ENCODE measurements around the gene SCN4B.

DNA sequence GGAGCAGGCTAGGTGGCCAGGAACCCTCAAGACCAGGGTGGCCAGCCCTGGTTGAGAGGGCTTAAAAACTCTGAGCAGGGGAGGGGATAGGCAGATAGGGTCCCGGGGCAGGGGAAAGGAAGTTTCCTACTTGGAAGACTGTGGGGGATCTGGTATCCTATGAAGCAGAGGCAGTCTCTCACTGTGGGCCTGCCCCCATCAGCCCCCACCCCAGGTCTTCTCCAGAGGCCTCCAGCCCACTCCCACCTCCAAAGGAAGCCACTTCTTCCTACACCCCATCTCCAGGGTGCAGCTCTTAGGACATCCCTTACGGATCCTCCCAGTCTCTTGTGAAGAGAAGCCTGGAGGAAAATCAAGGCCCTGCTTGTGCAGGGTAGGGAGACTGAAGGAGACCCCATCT, 16.3 kb downstream of the SCN4B start:
- TF ChIP-seq, protein P1, sequence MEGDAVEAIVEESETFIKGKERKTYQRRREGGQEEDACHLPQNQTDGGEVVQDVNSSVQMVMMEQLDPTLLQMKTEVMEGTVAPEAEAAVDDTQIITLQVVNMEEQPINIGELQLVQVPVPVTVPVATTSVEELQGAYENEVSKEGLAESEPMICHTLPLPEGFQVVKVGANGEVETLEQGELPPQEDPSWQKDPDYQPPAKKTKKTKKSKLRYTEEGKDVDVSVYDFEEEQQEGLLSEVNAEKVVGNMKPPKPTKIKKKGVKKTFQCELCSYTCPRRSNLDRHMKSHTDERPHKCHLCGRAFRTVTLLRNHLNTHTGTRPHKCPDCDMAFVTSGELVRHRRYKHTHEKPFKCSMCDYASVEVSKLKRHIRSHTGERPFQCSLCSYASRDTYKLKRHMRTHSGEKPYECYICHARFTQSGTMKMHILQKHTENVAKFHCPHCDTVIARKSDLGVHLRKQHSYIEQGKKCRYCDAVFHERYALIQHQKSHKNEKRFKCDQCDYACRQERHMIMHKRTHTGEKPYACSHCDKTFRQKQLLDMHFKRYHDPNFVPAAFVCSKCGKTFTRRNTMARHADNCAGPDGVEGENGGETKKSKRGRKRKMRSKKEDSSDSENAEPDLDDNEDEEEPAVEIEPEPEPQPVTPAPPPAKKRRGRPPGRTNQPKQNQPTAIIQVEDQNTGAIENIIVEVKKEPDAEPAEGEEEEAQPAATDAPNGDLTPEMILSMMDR (IDR thresholded peaks at IDR 0.05): no peak
- TF ChIP-seq POLR2AphosphoS5 (IDR thresholded peaks at IDR 0.05) (no peak), POLR2A (IDR thresholded peaks at IDR 0.05) (no peak), EP300 (IDR thresholded peaks at IDR 0.05) (no peak)

Data from gastroesophageal sphincter (tissue), 3 donors.